GM18499 (cell line): ENCODE measurements around the gene CUTC.
A peak's percentile ranks its signal among the peaks of the same experiment; 100 is the strongest.
"Not testable (repeated sequence)": the region's sequence is repeated elsewhere in the genome, so short reads cannot be mapped to it uniquely, and the experiment has no call there.

ENCODE experiments used
- ATAC-seq: cut with Tn5 transposase; IDR thresholded peaks from one replicate; pipeline ENCODE4 v1.9.1; 2021; ENCODE audit warnings: moderate number of reproducible peaks; ENCODE audit not compliant: insufficient read depth, unreplicated experiment

CUTC gene, protein sequence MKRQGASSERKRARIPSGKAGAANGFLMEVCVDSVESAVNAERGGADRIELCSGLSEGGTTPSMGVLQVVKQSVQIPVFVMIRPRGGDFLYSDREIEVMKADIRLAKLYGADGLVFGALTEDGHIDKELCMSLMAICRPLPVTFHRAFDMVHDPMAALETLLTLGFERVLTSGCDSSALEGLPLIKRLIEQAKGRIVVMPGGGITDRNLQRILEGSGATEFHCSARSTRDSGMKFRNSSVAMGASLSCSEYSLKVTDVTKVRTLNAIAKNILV

DNA sequence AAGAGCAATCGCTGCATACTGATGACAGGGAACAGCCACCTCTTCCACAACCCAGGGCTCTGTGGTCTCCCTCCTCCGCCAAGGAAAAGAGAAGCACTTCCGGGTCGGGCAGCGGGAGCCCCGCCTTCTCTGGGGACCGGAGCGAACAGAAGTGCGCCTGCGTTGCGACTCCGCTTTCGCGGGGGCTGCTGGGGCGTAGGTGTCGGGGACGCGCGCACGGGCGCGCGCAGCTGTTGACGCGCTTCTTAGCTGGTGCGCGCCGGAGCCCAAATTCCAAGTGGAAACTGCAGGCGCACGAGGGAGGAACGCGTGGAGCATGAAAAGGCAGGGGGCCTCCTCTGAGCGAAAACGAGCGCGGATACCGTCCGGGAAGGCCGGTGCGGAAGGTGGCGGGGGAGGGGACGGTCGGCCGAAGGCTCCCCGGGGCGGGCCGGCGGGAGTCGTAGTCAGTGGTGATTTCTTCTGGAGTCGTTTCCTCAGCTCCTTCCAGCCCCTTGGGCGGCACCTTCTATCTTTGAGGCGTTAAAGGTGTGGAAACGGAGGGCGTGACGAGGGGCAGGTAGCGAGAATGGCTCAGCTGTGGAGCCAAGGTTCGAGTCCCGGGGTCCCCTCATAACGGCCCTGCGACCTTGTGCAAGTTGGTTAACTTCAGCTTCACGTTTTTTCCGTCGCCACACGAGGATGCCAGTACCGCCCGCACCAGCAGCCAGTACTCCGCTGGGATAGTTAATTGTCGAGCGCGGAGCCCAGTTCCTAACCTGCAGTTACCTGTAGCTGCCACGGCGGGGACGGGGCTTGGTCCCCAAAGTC, at the start of gene CUTC, which contains the start of gene COX15:
CUTC (plus strand) TSS at position 202 of the 810 bp plus-strand sequence; CDS start at position 317, 115 bp downstream.
COX15 (minus strand) TSS at position 95 of the 810 bp plus-strand sequence; CDS start at position 17, 78 bp downstream.
- ATAC-seq, result no peak

DNA sequence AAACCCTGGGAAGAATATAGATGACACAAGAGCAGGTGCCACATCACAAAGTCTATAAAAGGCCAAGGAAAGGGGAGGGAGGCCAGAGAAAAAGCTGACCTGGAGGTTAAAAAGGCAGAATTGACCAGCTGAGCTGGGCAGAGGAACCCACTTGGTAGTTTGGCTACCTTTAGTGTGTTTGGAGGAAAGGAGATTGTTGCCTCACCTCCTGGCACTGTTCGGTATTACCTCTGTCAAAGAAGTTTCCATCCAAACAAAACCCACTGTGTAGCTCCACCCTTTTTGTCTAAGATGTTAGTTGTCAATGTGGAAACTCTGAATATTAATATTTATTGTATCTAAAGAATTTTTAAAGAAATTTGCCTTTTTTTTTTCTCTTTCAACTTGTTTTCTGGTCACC, 49.3 kb upstream of the CUTC start:
- no peak for ATAC-seq

DNA sequence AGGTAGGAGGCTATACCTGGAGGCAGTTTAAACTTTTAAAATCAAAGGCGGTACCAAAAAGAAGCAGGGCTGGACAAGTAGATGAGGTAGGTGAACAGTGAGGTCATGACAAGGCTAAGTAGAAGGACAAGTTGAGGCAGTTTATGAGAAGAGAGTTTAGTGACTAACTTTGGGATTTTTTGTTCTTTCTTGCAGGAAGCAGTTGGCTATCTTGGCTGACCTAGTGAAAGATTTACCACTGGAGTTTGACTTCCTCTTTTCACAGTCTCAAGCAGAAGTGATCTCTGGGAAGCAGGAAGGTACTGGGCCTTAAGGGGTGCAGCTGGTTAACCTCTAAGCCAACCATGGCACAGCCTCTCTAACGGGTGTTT, 46.5 kb upstream of the CUTC start:
- peak; percentile 79 for ATAC-seq

DNA sequence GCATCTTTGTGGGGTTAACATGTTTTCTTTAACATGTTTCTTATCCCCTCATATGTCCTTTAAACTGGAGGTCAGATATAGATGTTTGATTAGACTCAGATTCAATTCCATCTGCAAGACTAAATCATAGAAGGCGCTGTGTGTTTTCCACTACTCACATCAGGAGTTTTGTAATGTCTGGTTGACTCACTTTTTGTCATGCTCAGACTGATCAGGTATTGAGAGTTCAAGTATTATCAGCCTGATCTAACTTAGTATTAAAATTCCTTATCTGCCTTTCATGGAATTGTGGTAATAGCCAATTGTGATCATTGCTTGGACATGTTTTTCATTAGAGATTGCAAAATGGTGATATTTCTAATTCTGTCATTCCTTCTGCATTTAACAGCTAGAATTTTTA, 42.6 kb upstream of the CUTC start:
- ATAC-seq, result no peak

DNA sequence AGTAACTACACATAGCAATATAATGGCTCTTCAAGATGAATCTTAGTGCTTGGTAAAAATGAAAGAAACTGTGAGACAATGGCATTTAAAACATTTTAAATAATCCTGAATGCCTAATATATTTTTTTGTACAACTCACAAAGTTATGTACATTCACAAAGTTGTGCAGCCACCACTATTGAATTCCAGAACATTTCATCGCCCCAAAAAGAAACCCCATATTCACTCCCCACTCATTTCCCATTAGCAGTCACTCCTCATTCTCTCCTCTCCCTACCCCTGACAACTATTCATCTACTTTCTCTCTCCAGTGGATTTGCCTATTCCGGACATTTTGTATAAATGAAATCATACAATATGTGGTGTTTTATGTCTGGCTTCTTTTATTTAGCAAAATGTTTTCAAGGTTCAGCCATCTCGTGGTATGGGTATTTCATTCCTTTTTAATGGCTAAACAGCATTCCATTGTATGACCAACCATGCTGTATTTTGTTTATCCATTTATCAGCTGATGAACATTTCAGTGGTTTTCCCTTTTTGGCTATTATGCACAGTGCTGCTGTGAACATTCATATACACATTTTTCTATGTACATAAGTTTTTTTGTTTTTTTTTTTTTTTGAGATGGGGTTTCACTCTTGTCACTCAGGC, 38.0 kb upstream of the CUTC start:
- no peak for ATAC-seq

DNA sequence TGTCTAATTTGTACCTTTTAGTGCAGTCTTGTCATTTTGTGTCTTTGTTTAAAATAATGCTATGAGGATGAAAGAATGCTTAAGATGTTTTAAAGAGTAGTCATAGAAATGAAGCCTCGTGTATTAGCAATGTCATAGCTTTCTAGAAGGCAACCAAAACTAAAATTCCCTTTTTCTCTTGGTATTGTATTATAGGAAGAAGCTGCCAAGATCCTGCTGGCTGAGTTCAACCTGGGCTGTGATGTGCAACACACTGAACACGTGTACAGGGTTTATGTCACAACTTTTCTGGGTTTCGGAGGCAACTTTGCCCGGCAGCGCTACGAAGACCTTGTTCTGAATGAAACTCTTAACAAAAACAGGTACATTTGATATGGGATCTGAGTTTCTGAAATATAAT, 36.3 kb upstream of the CUTC start:
- ATAC-seq, result no peak

DNA sequence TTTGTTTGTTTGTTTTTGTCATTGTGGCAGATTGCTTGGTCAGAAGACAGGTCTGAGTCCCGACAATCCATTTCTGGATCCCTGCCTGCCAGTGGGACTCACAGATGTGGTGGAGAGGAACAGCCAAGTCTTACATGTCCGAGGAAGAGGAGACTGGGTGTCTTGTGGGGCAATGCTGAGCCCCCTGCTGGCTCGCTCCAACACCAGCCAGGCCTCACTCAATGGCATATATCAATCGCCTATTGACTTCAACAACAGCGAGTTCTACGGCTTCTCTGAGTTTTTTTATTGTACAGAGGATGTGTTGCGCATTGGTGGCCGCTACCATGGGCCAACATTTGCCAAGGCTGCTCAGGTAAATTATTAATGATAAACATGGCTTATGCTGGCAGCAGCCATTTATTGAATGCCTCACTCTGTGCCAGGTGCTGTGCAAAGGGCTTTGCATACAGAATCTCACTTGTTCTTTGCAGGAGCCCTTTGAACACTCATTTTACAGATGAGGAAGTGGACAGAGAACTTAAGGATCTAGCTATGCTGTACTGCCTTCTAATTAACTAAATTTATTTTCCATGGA, 33.4 kb upstream of the CUTC start:
- ATAC-seq, result no peak

DNA sequence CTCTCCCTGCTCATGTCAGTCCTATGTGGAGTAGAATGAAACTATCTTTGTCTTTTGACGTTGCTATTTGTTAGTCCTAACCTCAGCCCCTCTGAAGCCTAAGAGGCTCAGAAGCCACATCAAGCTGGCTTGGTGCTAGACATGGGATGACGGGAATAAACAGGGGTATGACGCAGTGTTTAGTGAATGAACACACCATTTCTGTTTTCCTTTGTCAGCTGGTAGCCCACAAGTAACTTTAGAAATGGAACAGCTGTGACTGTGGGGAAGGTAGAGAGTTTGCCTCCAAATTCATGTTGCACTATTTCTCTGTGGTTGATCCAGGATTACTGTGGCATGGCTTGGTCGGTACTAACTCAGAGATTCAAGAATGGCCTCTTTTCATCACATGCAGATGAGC, 31.4 kb upstream of the CUTC start:
- no peak for ATAC-seq

DNA sequence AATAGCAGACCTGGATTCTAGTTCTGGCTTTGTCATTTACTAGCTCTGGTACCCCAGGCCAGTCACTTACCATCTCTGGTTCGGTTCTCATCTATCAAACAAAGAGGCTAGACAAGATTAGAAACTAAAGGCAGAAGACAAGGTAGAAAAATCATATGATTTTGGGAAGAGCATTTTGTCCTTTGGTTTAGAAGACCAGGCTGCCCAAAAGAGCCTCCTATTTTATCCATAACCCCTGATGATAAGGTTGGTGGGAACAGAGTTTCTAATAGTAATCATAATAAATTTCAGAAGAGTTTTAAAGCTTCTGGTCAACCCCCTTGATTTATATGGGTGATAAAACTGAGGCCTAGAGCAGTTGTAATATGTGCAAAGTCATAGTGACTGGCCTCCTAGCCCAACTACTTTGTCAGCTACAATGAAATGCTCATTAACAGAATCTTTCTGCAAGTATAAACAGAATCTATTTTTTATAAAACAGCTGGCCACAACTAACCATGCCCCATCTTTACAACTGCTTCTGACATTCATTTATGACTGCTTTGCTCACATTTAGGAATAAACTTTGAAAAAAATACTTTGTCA, 23.5 kb upstream of the CUTC start:
- no peak for ATAC-seq

DNA sequence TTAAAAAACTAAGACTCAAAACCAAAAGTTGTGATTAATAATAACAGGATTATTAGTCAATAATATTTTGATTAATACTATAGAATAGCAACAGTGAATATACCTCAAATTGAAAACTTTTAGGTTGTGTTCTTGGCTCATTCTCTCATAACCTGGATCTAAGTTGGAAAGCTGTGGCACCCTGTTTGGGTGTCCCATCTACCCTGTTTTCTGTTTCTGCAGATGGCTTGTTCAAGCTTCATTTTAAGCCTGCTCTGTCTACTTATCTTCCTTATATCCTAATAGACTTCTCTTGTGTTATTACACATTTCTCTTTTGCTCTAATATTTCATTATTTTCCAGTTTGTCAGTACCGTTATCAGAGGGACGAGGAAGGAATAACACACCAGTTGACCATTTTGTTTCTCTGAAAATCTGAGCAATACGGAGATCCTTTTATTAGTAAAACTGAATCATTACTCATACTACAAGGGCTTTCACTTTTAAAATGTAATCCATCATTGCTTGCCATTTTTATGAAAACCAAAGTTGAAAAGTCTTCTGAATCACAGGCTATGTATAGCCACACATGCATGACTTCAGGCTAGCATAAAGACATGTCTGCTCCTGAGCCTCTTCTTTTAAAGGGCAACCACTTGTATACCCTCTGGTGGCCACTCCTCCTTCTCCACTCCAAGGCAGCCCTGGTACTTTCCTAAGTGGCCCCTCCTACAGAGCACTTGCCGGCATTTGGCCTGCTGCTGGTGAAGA, 22.4 kb upstream of the CUTC start:
- ATAC-seq, result no peak

DNA sequence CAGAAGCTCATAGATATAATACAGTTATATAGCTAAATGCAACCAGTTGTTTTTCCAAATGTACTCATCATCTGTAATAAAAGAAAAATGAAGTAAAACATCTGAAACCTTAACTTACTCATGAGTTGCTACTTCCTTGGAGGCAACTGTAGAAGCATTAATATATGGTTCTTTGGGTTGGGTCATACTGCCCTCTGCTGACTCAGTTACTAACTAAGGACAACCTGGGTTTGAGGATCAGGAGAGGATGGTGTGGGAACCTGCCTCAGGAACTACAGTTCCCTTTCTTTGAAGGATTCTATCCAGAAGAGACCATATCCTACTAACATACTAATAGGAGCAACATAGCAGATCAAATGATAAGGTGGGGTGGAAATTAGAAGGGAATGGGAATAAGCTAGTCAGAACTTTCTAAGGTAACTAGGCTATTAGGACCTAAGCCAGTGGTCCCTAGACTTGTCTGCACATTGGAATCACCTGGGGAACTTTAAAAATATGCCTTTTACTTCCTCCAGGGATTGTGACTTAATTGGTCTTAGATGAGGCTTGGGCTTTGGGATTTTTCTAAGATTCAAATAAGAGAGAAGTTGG, 20.8 kb upstream of the CUTC start:
- ATAC-seq, result no peak

DNA sequence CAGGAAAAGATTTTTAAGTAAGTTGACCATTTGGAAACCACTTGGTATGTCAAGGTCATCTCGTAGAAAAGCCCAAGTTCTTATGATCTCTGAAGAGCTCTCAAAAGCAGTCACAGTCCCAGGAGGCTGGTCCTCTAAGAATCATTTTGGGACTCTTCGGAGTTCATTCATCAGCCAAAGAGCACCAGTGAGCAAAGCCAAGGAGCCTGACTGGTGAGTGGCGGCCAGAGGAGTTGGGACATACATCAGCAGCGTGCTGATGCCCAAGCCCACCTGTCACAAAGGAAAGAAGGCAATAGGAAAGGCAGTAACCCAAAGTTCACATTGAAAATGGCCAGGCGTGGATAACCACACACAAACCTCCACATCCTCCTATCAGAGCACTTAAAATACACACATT, 17.6 kb upstream of the CUTC start:
- ATAC-seq, result no peak

DNA sequence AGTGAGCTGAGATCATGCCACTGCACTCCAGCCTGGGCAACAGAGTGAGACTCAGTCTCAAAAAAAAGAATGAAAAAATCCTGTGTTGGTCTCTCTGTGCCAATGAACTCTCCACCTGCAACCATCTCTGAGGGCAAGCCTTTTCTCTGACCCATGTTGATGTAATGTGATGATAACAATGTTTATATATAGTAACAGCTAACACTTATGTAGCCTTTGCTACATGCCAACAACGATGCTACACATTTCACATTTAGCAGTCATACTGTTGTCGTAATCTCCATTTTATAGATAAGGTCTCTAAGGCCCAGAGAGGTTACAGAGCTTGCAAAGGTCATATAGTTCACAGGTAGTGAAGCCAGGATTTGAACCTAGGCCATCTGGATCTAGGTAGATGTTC, 11.6 kb upstream of the CUTC start:
- no peak for ATAC-seq

DNA sequence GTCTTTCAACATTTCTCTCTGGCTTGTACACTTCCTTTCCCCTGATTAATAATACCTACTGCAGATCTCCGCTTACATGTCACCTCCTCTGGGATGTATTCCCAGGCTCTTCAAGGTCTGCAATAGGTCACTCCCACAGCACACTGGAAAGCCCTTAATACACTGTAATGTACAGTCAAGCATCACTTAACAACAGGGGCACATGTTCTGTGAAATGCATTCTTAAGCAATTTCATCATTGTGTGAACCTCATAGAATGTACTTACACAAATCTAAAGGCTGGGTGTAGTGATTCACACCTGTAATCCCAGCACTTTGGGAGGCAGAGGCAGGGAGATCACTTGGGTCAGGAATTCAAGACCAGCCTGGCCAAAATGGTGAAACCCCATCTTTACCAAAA, 2.0 kb upstream of the CUTC start:
- no peak for ATAC-seq

DNA sequence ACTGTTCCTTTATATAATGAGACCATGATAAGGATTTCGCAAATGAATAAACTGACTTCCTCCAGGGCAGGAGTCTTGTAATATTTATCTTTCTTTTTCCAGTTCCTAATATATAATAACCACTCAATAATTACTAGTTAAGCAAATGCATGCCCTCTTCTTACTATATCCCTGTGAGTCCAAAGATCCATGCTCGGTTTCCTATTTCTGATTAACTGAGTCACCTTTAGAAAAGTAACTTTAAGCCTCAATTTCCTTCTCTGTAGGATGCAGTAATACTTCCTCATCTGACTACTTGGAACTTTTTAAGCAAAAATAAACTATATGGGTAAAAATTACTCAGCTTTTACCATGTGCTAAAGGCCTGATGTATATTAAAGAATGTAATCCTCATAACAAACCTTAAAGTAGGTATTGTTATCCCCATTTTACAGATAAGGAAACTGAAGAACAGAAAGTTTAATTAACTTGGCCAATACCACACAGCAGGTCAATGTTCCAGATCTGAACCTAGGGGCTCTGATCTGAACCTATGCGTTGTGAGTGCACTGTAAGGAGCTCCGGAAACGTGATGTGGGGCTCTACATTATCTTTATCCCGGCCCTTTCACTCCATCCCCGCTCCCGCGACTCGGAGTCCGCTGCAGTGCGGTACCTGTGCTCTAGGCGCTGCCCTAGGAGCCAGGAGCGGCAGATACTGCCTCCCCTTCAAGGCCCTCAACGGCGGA, 565 bp upstream of the CUTC start:
- ATAC-seq, result no peak

DNA sequence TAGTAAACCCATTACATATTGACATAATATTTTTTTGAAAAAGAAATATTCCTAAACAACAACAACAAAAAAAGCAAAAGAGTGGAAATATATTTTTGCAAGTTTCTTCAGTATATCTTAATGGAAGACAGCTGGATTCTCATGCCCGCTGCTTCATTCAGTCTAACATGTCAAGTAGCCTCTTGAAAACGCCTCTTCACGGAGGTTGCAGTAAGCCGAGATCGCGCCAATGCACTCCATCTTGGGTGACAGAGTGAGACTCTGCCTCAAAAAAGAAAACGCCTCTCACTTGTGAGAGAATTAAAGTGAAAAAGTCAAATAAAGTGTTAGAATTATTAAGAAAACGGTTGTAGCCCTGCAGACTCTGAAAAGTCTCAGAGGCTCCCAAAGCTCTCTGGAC, 1.3 kb downstream of the CUTC start:
- no peak for ATAC-seq

DNA sequence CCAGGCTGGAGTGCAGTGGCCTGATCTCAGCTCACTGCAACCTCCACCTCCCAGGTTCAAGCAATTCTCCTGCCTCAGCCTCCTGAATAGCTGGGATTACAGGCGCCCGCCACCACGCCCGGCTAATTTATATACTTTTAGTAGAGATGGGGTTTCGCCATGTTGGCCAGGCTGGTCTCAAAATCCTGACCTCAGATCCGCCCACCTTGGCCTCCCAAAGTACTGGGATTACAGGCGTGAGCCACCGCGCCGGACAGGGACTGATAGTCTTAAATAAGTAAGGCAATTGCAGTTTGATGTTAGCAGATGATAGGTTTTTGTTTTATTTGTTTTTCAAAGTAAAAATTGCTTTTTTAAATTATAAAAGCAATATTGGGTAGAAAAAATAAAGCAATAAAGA, 2.1 kb downstream of the CUTC start:
- ATAC-seq, result not testable (repeated sequence)

DNA sequence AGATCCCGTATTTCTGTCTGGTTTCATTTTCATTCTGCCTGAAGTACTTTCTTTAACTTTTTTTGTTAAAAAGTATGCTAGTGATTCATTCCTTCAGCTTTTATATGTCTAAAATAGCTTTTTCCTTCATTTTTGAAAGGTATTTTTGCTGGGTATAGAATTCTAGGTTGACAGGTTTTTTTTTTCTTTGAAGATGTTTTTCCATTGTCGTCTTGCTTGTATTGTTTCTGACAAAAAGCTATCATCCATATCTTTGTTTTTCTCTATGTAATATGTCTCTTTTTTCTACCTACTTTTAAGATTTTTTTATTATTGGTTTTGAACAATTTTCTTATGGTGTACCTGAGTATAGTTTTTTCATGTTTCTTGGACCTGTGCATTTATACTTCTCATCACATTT, 8.2 kb downstream of the CUTC start:
- ATAC-seq, result no peak
